HepG2 (cell line): Measurements from ENCODE around the gene UBE2O. TPM values are rescaled to one million over a fixed set of nuclear protein-coding genes. Genes with fewer than 3 reads are reported as not detected.

Source experiments
- ATAC-seq: fragments of 200-7000 bp; cut with Tn5 transposase; 3 replicates; pipeline ENCODE4 v1.9.1; 2020; ENCODE audit warnings: mild to moderate bottlenecking, moderate library complexity
- BruUV-seq: library from RNA; stranded (reverse); fragments of 400-500 nt; replicated peaks from 2 replicates; lab custom pipeline; 2021; lab: Mats Ljungman, UMichigan
- CTCF ChIA-PET: fragments of 300-600 bp; formaldehyde crosslinking; extraction: SDS; loops from one replicate; lab custom pipeline; 2021; ENCODE audit warnings: low total read pairs, inconsistent platforms, low intra/inter-chr PET ratio; lab: Yijun Ruan, JAX
- POLR2A ChIA-PET: fragments of 350-600 bp; sonication (Branson Sonifier 250); formaldehyde crosslinking; loops from one replicate; lab custom pipeline; 2020; ENCODE audit warnings: antibody characterized with exemption, inconsistent platforms; lab: Yijun Ruan, JAX
- DNase-seq: peaks from one replicate; pipeline ENCODE4 v3.0.0-alpha.2; 2015; ENCODE audit warnings: low spot score
- FAIRE-seq: peaks from 3 replicates; lab custom pipeline; 2011; peaks lifted over from hg19 to GRCh38; lab: Jason Lieb, UNC
- H2AFZ ChIP-seq: one replicate; pipeline ENCODE4 v1.6.1; 2011; ENCODE audit warnings: low read length, inconsistent platforms
- H3K27ac ChIP-seq: fragments of 300-600 bp; 3 replicates; pipeline ENCODE4 v1.8.0; 2011; ENCODE audit warnings: mixed run types, mild to moderate bottlenecking, mixed read lengths, low read length, inconsistent platforms; ENCODE audit not compliant: insufficient read depth; ENCODE audit errors: extremely low read length
- H3K27me3 ChIP-seq, 2 experiments: fragments of 200-600 bp in 1 of 2; 2 replicates in 1 of 2; 3 replicates in 1 of 2; pipeline versions ENCODE4 v1.6.0 to v1.8.0; 2011; ENCODE audit warnings: low read length in 2 of 2, mild to moderate bottlenecking in 2 of 2, moderate library complexity in 2 of 2, inconsistent platforms in 1 of 2; ENCODE audit not compliant: insufficient read depth in 2 of 2, control insufficient read depth in 1 of 2
- H3K36me3 ChIP-seq, 2 experiments: fragments of 200-600 bp in 1 of 2; replicated peaks in 1 of 2; 2 replicates in 1 of 2; 3 replicates in 1 of 2; pipeline versions ENCODE4 v1.5.1 to v1.8.0; 2011; ENCODE audit warnings: low read length in 2 of 2, inconsistent platforms in 1 of 2; ENCODE audit not compliant: insufficient read depth in 2 of 2, control insufficient read depth in 1 of 2
- H3K4me1 ChIP-seq: 2 replicates; pipeline ENCODE4 v1.5.1; 2012; ENCODE audit warnings: low read length, inconsistent platforms; ENCODE audit not compliant: insufficient read depth
- H3K4me2 ChIP-seq: 2 replicates; pipeline ENCODE4 v1.6.0; 2011; ENCODE audit warnings: low read depth, low read length, inconsistent platforms
- H3K4me3 ChIP-seq, 3 experiments: fragments of 200-600 bp in 1 of 3; sonication (generic), shearing (Covaris generic) in 1 of 3; replicated peaks in 1 of 3; 2 replicates each; pipeline ENCODE4 v1.5.1; 2011 to 2016; ENCODE audit warnings: low read length in 3 of 3, inconsistent platforms in 2 of 3, low read depth in 2 of 3, mild to moderate bottlenecking in 2 of 3, control low read depth in 1 of 3, mixed read lengths in 1 of 3; ENCODE audit not compliant: insufficient read depth in 1 of 3
- H3K79me2 ChIP-seq: one replicate; pipeline ENCODE4 v1.6.1; 2011; ENCODE audit warnings: low read length, inconsistent platforms; ENCODE audit not compliant: insufficient read depth
- H3K9ac ChIP-seq: 2 replicates; pipeline ENCODE4 v1.6.0; 2011; ENCODE audit warnings: mild to moderate bottlenecking, low read depth, low read length, inconsistent platforms; ENCODE audit not compliant: insufficient read depth
- H3K9me3 ChIP-seq: 2 replicates; pipeline ENCODE4 v1.5.1; 2012; ENCODE audit warnings: mild to moderate bottlenecking, low read length
- H4K20me1 ChIP-seq: 2 replicates; pipeline ENCODE4 v1.6.0; 2011; ENCODE audit warnings: inconsistent platforms, mild to moderate bottlenecking, low read length, moderate library complexity; ENCODE audit not compliant: insufficient read depth
- ATF3 ChIP-seq: sonication (generic); formaldehyde crosslinking; IDR thresholded peaks from 2 replicates; pipeline ENCODE4 v1.4.0; 2020; ENCODE audit warnings: missing genetic modification reagents
- EEA1 ChIP-seq: sonication (generic); formaldehyde crosslinking; IDR thresholded peaks from 2 replicates; pipeline ENCODE4 v1.5.1; 2020; ENCODE audit warnings: mild to moderate bottlenecking, missing genetic modification reagents, borderline replicate concordance
- FOXA1 ChIP-seq, 2 experiments: fragments of 450-650 bp in 1 of 2; sonication (generic) in 1 of 2; formaldehyde crosslinking in 1 of 2; IDR thresholded peaks; 2 replicates each; pipeline versions ENCODE4 v1.4.0 to v1.6.1; 2016 to 2020; ENCODE audit warnings: missing genetic modification reagents in 1 of 2
- GMEB2 ChIP-seq: IDR thresholded peaks from 2 replicates; pipeline ENCODE4 v1.6.1; 2016; ENCODE audit warnings: missing biosample characterization, missing genetic modification reagents, low read depth
- HDAC2 ChIP-seq: sonication (generic); formaldehyde crosslinking; IDR thresholded peaks from 2 replicates; pipeline ENCODE4 v1.4.0; 2020; ENCODE audit warnings: missing genetic modification reagents
- MAFF ChIP-seq: IDR thresholded peaks from 2 replicates; pipeline ENCODE4 v1.6.1; 2011; ENCODE audit warnings: low read depth, low read length, improper control_type of control experiment
- NFATC3 ChIP-seq: sonication (generic); formaldehyde crosslinking; IDR thresholded peaks from 2 replicates; pipeline ENCODE4 v1.5.1; 2020; ENCODE audit warnings: mild to moderate bottlenecking, missing genetic modification reagents
- NFE2L1 ChIP-seq: sonication (generic); formaldehyde crosslinking; IDR thresholded peaks from 2 replicates; pipeline ENCODE4 v1.4.0; 2020; ENCODE audit warnings: missing genetic modification reagents, mild to moderate bottlenecking, borderline replicate concordance
- REST ChIP-seq, 2 experiments: IDR thresholded peaks; 2 replicates each; pipeline ENCODE4 v1.6.1; 2011 to 2012; ENCODE audit warnings: low read length in 2 of 2, borderline replicate concordance in 1 of 2, low read depth in 1 of 2, mild to moderate bottlenecking in 1 of 2, moderate library complexity in 1 of 2
- SMAD1 ChIP-seq: sonication (generic); formaldehyde crosslinking; IDR thresholded peaks from 2 replicates; pipeline ENCODE4 v1.4.0; 2020; ENCODE audit warnings: missing genetic modification reagents, low read depth, mild to moderate bottlenecking, borderline replicate concordance
- TCF7 ChIP-seq: sonication (generic); IDR thresholded peaks from 2 replicates; pipeline ENCODE4 v1.6.1; 2016; ENCODE audit warnings: antibody characterized with exemption, low read depth
- WGBS: methylation state at CpG from one replicate; pipeline ENCODE4 v1.1.6; 2017; ENCODE audit warnings: low lambda C conversion rate; 5-methylcytosine and 5-hydroxymethylcytosine counted together
- in situ Hi-C: cut with HindIII; loops from 2 replicates; pipeline ENCODE4 v1.10.0; 2017; ENCODE audit warnings: low pct_unique_long_range_greater_than_20kb; ENCODE audit not compliant: extremely low pct_ligation_motif_present
- intact Hi-C: fragments of 100-400 bp; cut with micrococcal nuclease; formaldehyde crosslinking; loops from one replicate; pipeline ENCODE4 v1.10.0; 2022; ENCODE audit not compliant: unreplicated experiment
- polyA plus RNA-seq, 8 experiments: library from polyadenylated mRNA; depleted of rRNA in 3 of 8; stranded (reverse) in 7 of 8; unstranded in 1 of 8; fragments of >200 nt; fragmentation: Illumina TruSeq in 4 of 8; extraction: Trizol in 4 of 8; gene quantifications; 2 replicates each; pipeline versions ENCODE4 v1.2.1 to v1.2.3, GENCODE V29; 2011 to 2016; ENCODE audit warnings: low read depth in 4 of 8, missing spikeins in 1 of 8, mixed read lengths in 1 of 8; ENCODE audit not compliant: insufficient read depth in 1 of 8
- total RNA-seq, 5 experiments: library from RNA; depleted of rRNA; stranded (reverse); fragments of >200 nt; fragmentation: Illumina TruSeq; extraction: Trizol; gene quantifications; 2 replicates each; pipeline ENCODE4 v1.2.3, GENCODE V29; 2016; ENCODE audit warnings: low read depth in 1 of 5
- TF ChIP-seq, protein P1 (sequence below): IDR thresholded peaks from 2 replicates; pipeline ENCODE4 v1.6.1; 2016; ENCODE audit warnings: low read depth, control low read depth
- TF ChIP-seq, protein P2 (sequence below): sonication (generic); formaldehyde crosslinking; IDR thresholded peaks from 2 replicates; pipeline ENCODE4 v1.9.0; 2021; ENCODE audit warnings: missing genetic modification reagents, borderline replicate concordance

Gene UBE2O
- total and polyA plus RNA-seq, 2 of the 13 experiments (the other 11 are each of a cell fraction or from before 2014, with no cell fraction given): 21.5 to 23.5 TPM

GRCh38 chr17:76354747-76355310 is 98.1 kb downstream of the UBE2O start (continued):
- TF ChIP-seq FOXA1 (IDR thresholded peaks at IDR 0.05): no peak
- no peak for TF ChIP-seq FOXA1 (CRISPR knock-in tag; IDR thresholded peaks at IDR 0.05)
- TF ChIP-seq HDAC2: peak; percentile 56

GRCh38 chr17:76354317-76354729 is 98.6 kb downstream of the UBE2O start:
- Histone ChIP-seq H3K79me2 (peaks cover 40% of the 10 kb centered on the region), H2AFZ (peak overlapping the region; percentile 6), H3K9me3 (no peaks in the 10 kb centered on the region), H3K27me3 (no peaks in the 10 kb centered on the region; a peak in 1 of 5 replicates), H4K20me1 (no peaks in the 10 kb centered on the region), H3K27ac (peak overlapping the region; percentile 99), H3K4me3 (peak overlapping the region; percentile 87 to 99 (median 98)), H3K4me1 (peaks cover 61% of the 10 kb centered on the region), H3K9ac (peak overlapping the region; percentile 96), H3K4me2 (peak overlapping the region; percentile 96), H3K36me3 (no peaks in the 10 kb centered on the region; a peak in 1 of 5 replicates)
- in situ Hi-C loops: loop anchor here (5.0 kb wide), 1 partner anchor 33 kb away; no protein-coding TSS in a partner anchor
- BruUV-seq: TSS peak; percentile 52
- ChIA-PET CTCF (interaction anchor here (1.8 kb wide), 1 partner anchor 31 kb away, joined by 6 read pairs; no protein-coding TSS in a partner anchor), POLR2A (interaction anchor here (0.8 to 24.7 kb wide), 15 partner anchors 10 to 478 kb away, joined by 3 to 1379 read pairs (median 6); partner anchors contain the start of genes RHBDF2 and SPHK1)
- WGBS: under 1% methylated on average over 15 of the region's 18 CpGs
- no peak for FAIRE-seq
- ATAC-seq: no peak
- intact Hi-C loops: loop anchor here (2.0 kb wide), 1 partner anchor 30 kb away; the partner anchor contains the start of gene SPHK1
- no peak for DNase-seq
- TF ChIP-seq NFE2L1 (CRISPR knock-in tag): no peak
- TF ChIP-seq MAFF: no peak
- TF ChIP-seq EEA1: no peak
- TF ChIP-seq SMAD1: no peak
- no peak for TF ChIP-seq TCF7
- TF ChIP-seq, protein P1, sequence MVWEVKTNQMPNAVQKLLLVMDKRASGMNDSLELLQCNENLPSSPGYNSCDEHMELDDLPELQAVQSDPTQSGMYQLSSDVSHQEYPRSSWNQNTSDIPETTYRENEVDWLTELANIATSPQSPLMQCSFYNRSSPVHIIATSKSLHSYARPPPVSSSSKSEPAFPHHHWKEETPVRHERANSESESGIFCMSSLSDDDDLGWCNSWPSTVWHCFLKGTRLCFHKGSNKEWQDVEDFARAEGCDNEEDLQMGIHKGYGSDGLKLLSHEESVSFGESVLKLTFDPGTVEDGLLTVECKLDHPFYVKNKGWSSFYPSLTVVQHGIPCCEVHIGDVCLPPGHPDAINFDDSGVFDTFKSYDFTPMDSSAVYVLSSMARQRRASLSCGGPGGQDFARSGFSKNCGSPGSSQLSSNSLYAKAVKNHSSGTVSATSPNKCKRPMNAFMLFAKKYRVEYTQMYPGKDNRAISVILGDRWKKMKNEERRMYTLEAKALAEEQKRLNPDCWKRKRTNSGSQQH (CRISPR knock-in tag): no peak
- TF ChIP-seq ATF3 (CRISPR knock-in tag): no peak
- TF ChIP-seq NFATC3 (CRISPR knock-in tag): no peak
- TF ChIP-seq, protein P2, sequence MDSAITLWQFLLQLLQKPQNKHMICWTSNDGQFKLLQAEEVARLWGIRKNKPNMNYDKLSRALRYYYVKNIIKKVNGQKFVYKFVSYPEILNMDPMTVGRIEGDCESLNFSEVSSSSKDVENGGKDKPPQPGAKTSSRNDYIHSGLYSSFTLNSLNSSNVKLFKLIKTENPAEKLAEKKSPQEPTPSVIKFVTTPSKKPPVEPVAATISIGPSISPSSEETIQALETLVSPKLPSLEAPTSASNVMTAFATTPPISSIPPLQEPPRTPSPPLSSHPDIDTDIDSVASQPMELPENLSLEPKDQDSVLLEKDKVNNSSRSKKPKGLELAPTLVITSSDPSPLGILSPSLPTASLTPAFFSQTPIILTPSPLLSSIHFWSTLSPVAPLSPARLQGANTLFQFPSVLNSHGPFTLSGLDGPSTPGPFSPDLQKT (CRISPR knock-in tag): no peak
- TF ChIP-seq REST (IDR thresholded peaks at IDR 0.05; ENCODE audit: borderline replicate concordance in 1 of 2, low read depth in 1 of 2, low read length in 2 of 2): no peak
- no peak for TF ChIP-seq GMEB2
